ENCODE measurements around the gene COL23A1.

COL23A1 gene

GRCh38 chr5:178332210-178332641 lies 258.0 kb downstream of the COL23A1 start:
- in situ Hi-C loops (cut with MboI; ENCODE audit: low pct_unique_long_range_greater_than_20kb, low sequenced_read_pairs, unreplicated experiment): no loop called here
- no peak for DNase-seq (ENCODE audit: low spot score)
- TF ChIP-seq, protein P1, sequence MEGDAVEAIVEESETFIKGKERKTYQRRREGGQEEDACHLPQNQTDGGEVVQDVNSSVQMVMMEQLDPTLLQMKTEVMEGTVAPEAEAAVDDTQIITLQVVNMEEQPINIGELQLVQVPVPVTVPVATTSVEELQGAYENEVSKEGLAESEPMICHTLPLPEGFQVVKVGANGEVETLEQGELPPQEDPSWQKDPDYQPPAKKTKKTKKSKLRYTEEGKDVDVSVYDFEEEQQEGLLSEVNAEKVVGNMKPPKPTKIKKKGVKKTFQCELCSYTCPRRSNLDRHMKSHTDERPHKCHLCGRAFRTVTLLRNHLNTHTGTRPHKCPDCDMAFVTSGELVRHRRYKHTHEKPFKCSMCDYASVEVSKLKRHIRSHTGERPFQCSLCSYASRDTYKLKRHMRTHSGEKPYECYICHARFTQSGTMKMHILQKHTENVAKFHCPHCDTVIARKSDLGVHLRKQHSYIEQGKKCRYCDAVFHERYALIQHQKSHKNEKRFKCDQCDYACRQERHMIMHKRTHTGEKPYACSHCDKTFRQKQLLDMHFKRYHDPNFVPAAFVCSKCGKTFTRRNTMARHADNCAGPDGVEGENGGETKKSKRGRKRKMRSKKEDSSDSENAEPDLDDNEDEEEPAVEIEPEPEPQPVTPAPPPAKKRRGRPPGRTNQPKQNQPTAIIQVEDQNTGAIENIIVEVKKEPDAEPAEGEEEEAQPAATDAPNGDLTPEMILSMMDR (IDR thresholded peaks at IDR 0.05; ENCODE audit: extremely low read depth, insufficient read depth, missing control alignments): no peak

DNA sequence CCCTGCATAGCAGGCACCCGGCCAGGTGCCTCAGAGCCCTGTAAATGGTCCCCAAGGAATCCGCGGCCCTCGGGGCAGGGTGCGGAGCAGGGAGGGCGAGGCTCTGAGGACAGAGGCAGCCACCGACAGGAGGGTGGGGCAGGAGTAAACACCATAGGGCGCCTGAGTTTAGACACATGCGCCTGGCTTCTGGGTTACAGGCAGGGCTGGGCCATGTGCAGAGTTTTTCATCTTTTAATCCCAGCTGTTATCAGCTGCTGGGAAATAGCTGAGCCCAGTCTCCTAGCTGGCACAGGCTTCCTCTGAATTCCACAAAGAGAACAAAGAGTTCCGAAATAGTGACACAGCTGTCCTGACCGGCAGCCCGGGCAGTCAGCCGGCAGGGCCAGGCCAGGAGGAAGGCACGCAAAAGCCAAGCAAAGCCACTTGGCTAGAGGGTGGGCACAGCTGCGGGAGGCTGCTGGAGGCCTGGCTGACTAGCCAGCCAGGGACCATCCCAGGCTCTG lies 258.6 kb downstream of the COL23A1 start:
- in situ Hi-C loops (cut with MboI; ENCODE audit: low pct_unique_long_range_greater_than_20kb, low sequenced_read_pairs, unreplicated experiment): no loop called here
- no peak for DNase-seq (ENCODE audit: low spot score)

GRCh38 chr5:178330791-178331404 lies 259.3 kb downstream of the COL23A1 start:
- DNase-seq (ENCODE audit: low spot score): no peak
- TF ChIP-seq, protein P1 (IDR thresholded peaks at IDR 0.05; ENCODE audit: extremely low read depth, insufficient read depth, missing control alignments): no peak
- in situ Hi-C loops (cut with MboI; ENCODE audit: low pct_unique_long_range_greater_than_20kb, low sequenced_read_pairs, unreplicated experiment): no loop called here

More for the DNA sequence above, 258.6 kb downstream of the COL23A1 start:
- TF ChIP-seq, protein P1 (IDR thresholded peaks at IDR 0.05; ENCODE audit: extremely low read depth, insufficient read depth, missing control alignments): no peak

GRCh38 chr5:178328826-178329730 lies 261.1 kb downstream of the COL23A1 start:
- TF ChIP-seq, protein P1 (IDR thresholded peaks at IDR 0.05; ENCODE audit: extremely low read depth, insufficient read depth, missing control alignments): no peak
- in situ Hi-C loops (cut with MboI; ENCODE audit: low pct_unique_long_range_greater_than_20kb, low sequenced_read_pairs, unreplicated experiment): no loop called here
- DNase-seq (ENCODE audit: low spot score): no peak

DNA sequence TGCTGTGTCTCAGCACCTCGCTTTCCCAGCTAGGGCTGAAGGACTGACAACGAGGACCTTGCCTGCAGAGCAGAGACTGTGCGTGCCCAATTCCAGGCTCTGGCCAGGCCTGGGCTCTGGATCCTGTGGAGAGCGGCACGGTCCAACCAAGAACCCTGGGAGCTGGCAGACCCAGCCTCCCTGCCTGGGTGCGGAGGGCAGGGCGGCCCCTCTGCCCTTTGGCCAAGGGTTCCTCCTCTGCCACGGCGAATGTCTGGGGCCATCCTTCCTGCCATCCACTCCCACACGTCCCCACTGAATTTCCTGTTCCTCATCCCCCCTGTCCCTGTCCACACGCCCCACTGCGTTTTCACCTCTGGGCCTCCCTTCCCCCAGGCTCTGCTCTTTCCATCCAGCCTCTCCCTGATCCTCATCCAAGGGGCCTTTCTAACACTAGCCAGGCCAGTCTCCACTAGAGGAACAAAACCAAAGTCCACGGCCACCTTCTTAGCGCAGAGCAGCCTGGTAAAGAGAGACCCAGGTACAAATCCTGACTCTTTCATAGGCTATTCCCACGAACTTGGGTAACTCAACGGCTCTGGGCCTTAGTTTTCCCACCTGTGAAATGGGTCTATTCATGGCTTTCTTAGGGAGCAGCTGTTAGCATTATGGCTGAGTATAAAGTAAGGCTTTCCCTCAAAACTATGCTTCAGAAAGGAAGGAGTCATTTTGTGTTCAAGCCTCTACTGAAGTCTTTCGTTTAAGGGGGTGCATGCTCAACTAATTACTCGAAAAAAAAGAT lies 262.1 kb downstream of the COL23A1 start:
- in situ Hi-C loops (cut with MboI; ENCODE audit: low pct_unique_long_range_greater_than_20kb, low sequenced_read_pairs, unreplicated experiment): no loop called here
- DNase-seq (ENCODE audit: low spot score): no peak
- TF ChIP-seq, protein P1 (IDR thresholded peaks at IDR 0.05; ENCODE audit: extremely low read depth, insufficient read depth, missing control alignments): no peak

DNA sequence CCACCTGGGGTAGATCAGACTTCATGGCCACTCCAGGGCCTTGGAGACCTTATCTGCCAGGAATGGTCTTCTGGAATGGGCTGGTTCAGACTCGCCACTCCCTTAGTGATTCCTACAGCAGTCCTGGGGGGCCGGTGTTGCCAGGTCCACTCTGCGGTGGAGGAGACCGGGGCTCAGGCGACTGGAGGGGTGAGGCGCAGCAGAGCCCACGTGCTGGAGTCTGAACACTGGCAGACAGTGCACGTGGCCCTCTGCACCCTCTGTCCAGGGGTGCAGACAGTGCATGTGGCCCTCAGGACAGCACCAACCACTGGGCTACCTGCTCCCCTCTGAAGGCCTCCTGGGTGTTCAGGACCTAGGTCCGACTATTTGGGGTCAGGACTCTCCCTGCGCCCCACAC lies 262.7 kb downstream of the COL23A1 start:
- in situ Hi-C loops (cut with MboI; ENCODE audit: low pct_unique_long_range_greater_than_20kb, low sequenced_read_pairs, unreplicated experiment): no loop called here
- TF ChIP-seq, protein P1 (IDR thresholded peaks at IDR 0.05; ENCODE audit: extremely low read depth, insufficient read depth, missing control alignments): no peak
- DNase-seq (ENCODE audit: low spot score): no peak

All from GM13977 (cell line).